A673 (cell line): Measurements from ENCODE around the gene PAK5. TPM values are rescaled to one million over a fixed set of nuclear protein-coding genes. Genes with fewer than 3 reads are reported as not detected.

Experiments
- BruUV-seq: library from RNA; stranded (reverse); fragments of 400-500 nt; replicated peaks from 2 replicates; lab custom pipeline; 2021; lab: Mats Ljungman, UMichigan
- CTCF ChIA-PET: fragments of 300-600 bp; sonication (Branson Sonifier 250); formaldehyde crosslinking; loops from one replicate; lab custom pipeline; 2022; ENCODE audit warnings: antibody characterized with exemption; lab: Charles Lee
- POLR2A ChIA-PET: fragments of 300-600 bp; sonication (Branson Sonifier 250); formaldehyde crosslinking; loops from one replicate; lab custom pipeline; 2022; ENCODE audit warnings: antibody characterized with exemption; ENCODE audit not compliant: low non-redundant PET; lab: Charles Lee
- DNase-seq: peaks from one replicate; pipeline ENCODE4 v3.0.0-alpha.2; 2015; ENCODE audit warnings: low spot score
- H3K27ac ChIP-seq: fragments of 200-600 bp; sonication (generic); 2 replicates; pipeline ENCODE4 v1.5.1; 2016; ENCODE audit warnings: mixed run types, low read depth, mild to moderate bottlenecking, mixed read lengths, antibody characterized with exemption, low read length; ENCODE audit not compliant: poor library complexity, severe bottlenecking
- H3K27me3 ChIP-seq: fragments of 200-600 bp; sonication (generic); replicated peaks from 2 replicates; pipeline ENCODE4 v1.6.1; 2017; ENCODE audit warnings: mixed run types, low read depth, mild to moderate bottlenecking, mixed read lengths, antibody characterized with exemption, low read length; ENCODE audit not compliant: insufficient read depth, poor library complexity
- H3K36me3 ChIP-seq: fragments of 200-600 bp; sonication (generic); 2 replicates; pipeline ENCODE4 v1.6.1; 2016; ENCODE audit warnings: mixed run types, mild to moderate bottlenecking, mixed read lengths, antibody characterized with exemption, low read length; ENCODE audit not compliant: insufficient read depth, poor library complexity, severe bottlenecking
- H3K4me1 ChIP-seq: fragments of 200-600 bp; sonication (generic); 2 replicates; pipeline ENCODE4 v1.6.1; 2017; ENCODE audit warnings: mixed run types, mild to moderate bottlenecking, mixed read lengths, antibody characterized with exemption, low read length; ENCODE audit not compliant: insufficient read depth, poor library complexity, severe bottlenecking
- H3K4me3 ChIP-seq: fragments of 200-600 bp; sonication (generic); 2 replicates; pipeline ENCODE4 v1.5.1; 2016; ENCODE audit warnings: low read depth, mixed run types, mild to moderate bottlenecking, mixed read lengths, low read length; ENCODE audit not compliant: poor library complexity, severe bottlenecking
- H3K9me3 ChIP-seq: fragments of 200-600 bp; sonication (generic); 2 replicates; pipeline ENCODE4 v1.6.1; 2016; ENCODE audit warnings: mixed run types, low read depth, mild to moderate bottlenecking, mixed read lengths, antibody characterized with exemption, low read length; ENCODE audit not compliant: poor library complexity, severe bottlenecking
- CTCF ChIP-seq: fragments of 300-800, 200-600 bp; sonication (generic); conservative IDR thresholded peaks from 2 replicates; pipeline ENCODE4 v1.5.1; 2017; ENCODE audit warnings: low read depth, mild to moderate bottlenecking, antibody characterized with exemption, low read length, moderate library complexity, mixed read lengths
- EZH2 ChIP-seq: fragments of 200-600 bp; sonication (generic); IDR thresholded peaks from 2 replicates; pipeline ENCODE4 v1.6.1; 2017; ENCODE audit warnings: borderline replicate concordance, low read depth, mild to moderate bottlenecking, mixed read lengths, antibody characterized with exemption, low read length; ENCODE audit not compliant: poor library complexity, severe bottlenecking
- intact Hi-C: fragments of 100-400 bp; cut with micrococcal nuclease; formaldehyde crosslinking; loops from one replicate; pipeline ENCODE4 v1.10.0; 2022; ENCODE audit not compliant: unreplicated experiment
- total RNA-seq: library from RNA; stranded (reverse); gene quantifications from 2 replicates; pipeline ENCODE4 v1.2.3, GENCODE V29; 2021

The PAK5 gene
- total RNA-seq, 1 experiment from 2014 or later: not detected

- no peaks in the 10 kb centered on the region for H3K36me3 ChIP-seq
- DNase-seq: no peak
- no peak overlapping the region for H3K27ac ChIP-seq
- no TSS peak for BruUV-seq
- H3K27me3 ChIP-seq: peaks cover 11% of the 10 kb centered on the region
- H3K4me1 ChIP-seq: no peaks in the 10 kb centered on the region
- H3K9me3 ChIP-seq: no peaks in the 10 kb centered on the region
- no peak overlapping the region for H3K4me3 ChIP-seq
- CTCF ChIA-PET: no interaction called here
- no peak for TF ChIP-seq EZH2
- TF ChIP-seq CTCF: no peak
- POLR2A ChIA-PET: no interaction called here
- intact Hi-C loops: no loop called here
Measured at GRCh38 chr20:9634327-9634726, 204.5 kb downstream of the PAK5 start.

- Histone ChIP-seq H3K9me3 (no peaks in the 10 kb centered on the region), H3K4me1 (no peaks in the 10 kb centered on the region), H3K4me3 (no peak overlapping the region), H3K27me3 (peaks cover 11% of the 10 kb centered on the region), H3K36me3 (no peaks in the 10 kb centered on the region), H3K27ac (no peak overlapping the region)
- BruUV-seq: no TSS peak
- CTCF ChIA-PET: no interaction called here
- intact Hi-C loops: no loop called here
- POLR2A ChIA-PET: no interaction called here
- TF ChIP-seq CTCF (no peak), EZH2 (no peak)
- DNase-seq: no peak
Measured at GRCh38 chr20:9632991-9633390, 205.9 kb downstream of the PAK5 start.

DNA sequence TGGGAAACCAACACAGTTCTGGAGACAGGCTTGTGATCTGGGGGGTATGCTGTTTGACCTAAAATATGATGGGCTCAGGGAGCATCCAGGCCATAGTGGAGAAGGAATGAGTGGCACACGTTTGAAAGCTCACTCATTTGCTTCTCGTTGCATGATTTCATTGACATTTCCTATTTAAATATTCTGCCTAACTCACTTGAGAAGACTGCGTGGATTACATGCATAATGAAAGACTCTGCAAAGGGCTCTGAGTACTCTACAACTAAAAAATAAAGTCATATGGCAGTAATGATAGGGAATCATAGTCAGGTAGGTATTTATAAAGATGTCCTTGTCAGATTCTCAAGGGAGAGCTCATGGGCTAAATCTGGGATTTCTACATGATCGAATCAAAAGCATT lies 206.6 kb downstream of the PAK5 start:
- no peak for DNase-seq
- Histone ChIP-seq H3K36me3 (no peaks in the 10 kb centered on the region), H3K27me3 (peaks cover 11% of the 10 kb centered on the region), H3K4me1 (no peaks in the 10 kb centered on the region), H3K27ac (no peak overlapping the region), H3K9me3 (no peaks in the 10 kb centered on the region), H3K4me3 (no peak overlapping the region)
- no TSS peak for BruUV-seq
- TF ChIP-seq CTCF (no peak), EZH2 (no peak)
- ChIA-PET POLR2A (no interaction called here), CTCF (no interaction called here)
- intact Hi-C loops: no loop called here
